Stimulated activated CD8-positive, alpha-beta memory T cell treated with anti-CD3 and anti-CD28 coated beads, Interleukin-12 subunit alpha, Interleukin-12 subunit beta, amount 100 ng/mL, for 4 hours (primary cell): ENCODE results near the gene NCBP2.
A peak's percentile ranks its signal among the peaks of the same experiment; 100 is the strongest.
"Not testable (repeated sequence)": the region's sequence is repeated elsewhere in the genome, so short reads cannot be mapped to it uniquely, and the experiment has no call there.

Source experiments
- DNase-seq: peaks from one replicate; pipeline ENCODE4 v3.0.0-alpha.2; 2020; ENCODE audit warnings: low read depth

Gene NCBP2

DNA sequence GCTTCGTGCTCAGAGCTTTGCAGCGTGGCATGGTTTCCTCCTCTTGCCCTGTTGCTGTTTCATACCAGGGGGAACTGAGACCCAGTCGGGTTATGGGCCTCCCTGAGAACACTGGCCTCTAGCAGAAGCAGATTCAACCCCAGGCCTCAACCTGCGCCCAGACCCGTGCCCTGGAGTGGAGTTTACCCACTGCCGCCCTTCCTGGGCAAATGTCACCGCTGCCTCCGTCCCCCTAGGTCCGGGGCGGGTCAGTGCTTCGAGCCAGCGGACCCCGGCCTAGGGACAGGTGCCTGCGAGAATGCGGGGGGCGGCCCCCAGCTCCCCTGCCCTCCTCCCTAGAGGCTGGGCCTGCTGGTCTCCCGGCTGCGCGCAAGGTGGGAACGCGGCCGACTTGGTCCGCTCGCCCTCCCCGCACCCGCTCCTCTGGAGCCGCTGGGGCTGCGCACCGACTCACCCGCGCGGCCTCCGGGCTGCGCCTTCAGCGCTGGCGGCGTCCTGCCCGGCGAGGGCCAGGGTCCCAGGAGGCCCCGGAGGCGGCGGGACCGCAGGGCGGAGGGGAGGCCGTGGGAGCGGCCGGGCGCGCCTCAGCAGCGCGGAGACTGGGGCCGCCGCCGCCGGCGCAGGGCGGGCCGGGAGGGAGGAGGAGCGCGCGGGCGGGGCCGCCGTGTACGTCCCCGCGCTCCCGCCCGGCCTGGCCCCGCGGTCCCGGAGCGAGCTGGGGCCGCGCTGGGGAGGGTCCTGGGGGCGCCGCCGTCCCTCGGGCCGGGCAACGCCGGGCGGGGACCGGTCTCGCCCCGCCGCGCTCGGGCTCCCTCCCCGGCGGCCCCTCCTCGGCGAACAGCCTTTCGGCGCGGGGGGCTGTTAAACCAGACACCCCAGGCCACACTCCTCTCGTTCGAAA is 26.2 kb upstream of the NCBP2 start, which contains the start of gene PIGZ:
Gene PIGZ (minus strand): TSS at position 601 of the 901 bp plus-strand sequence. CDS start 16,802 bp downstream, outside the sequence.
- peak; percentile 20 for DNase-seq

DNA sequence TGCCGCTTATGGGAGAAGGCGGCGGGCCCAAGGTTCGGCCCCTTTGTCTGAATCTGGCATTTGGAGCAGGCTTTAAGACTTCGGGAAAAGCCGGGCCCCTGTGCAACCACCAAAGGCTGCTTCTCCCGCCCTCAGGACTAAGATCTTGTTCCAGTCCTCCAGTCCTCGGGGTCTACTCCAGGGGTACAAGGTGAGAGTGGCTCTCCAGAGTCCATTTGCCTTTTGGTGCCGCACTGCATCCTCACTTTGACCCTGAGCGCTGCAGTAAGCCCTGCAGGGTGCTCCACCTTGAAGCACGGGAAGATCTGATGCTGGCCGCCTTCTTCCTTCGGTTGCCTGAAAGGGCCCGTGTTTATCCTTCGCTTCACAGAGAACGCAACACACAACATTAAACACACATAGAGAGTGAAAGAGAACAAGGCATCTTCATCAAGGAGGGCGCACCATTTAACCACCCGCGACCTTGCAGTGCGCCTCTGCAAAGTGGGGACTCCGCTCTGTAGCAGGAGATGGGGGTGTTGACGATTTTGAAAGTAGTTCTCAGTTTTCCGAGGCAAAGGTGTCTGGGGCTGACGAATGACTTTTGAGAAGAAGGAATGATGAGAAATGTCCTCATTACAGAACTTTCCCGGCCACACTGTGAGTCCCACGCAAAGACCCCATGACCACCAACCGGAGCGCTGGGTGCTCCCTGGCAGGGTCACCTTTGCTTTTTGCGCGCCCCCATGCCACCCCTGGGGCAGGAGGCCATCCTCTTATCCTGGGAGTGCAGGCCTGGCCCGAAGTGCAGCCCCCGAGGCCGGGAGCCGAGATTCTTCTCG is 25.3 kb upstream of the NCBP2 start:
- DNase-seq, result no peak

DNA sequence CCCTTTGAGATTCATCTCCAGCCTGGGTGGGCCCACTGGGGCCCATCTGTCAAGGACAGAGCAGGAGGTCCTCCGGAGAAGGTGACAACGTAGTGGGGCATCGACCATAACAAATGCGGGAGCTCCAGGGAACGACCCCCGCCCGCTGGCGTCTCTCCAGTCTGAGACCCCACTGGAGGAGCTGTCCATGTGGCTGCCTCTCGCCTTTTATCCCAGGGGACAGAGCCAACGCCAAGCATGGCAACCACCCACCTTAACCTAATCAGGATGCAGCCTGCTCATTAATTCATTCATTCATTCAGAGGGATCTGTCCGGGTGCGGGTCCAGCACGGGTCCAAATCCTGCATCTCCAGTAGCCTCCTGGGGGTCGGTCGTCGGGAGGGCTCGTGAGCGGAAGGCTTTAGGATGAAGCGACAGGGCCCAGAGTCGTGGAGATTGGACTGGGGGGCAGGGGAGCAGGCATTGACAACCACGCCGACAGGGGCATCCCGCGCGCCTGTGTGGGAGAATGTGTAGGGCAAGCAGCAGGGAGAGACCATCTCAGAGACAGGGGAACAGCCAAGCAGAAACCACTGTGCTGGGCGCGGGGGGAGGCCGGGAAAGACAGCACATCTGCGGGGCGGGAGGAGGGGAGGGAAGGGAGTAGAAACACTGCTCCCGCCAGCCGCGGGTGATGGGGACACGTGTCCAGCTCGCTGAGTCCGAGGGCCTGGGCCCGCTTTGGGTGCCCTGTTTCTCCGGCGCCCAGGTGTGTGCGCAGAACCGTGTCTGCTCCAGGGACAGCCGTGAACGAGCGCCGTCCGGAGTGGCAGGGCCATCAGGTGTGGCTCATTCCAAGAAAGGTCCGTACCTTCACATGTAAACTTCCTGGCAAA is 24.4 kb upstream of the NCBP2 start:
- no peak for DNase-seq

DNA sequence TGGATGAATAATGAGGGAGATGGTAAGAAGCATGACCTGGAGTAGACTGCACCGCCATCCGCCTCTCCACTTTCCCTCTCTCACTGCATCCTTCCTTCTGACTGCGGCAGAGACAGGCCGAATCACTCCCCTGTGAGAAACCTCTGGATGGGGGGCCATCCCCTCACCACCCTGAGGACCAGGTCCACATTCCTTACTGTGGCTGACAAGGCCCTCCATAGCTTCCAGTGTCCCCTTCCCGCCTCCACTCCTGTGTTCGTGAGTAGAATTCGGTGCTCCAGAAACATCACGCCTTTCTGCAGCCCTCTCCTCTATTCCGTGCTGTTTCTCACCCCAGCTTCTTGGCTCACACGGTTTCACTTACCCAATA is 23.5 kb upstream of the NCBP2 start:
- DNase-seq, result no peak

DNA sequence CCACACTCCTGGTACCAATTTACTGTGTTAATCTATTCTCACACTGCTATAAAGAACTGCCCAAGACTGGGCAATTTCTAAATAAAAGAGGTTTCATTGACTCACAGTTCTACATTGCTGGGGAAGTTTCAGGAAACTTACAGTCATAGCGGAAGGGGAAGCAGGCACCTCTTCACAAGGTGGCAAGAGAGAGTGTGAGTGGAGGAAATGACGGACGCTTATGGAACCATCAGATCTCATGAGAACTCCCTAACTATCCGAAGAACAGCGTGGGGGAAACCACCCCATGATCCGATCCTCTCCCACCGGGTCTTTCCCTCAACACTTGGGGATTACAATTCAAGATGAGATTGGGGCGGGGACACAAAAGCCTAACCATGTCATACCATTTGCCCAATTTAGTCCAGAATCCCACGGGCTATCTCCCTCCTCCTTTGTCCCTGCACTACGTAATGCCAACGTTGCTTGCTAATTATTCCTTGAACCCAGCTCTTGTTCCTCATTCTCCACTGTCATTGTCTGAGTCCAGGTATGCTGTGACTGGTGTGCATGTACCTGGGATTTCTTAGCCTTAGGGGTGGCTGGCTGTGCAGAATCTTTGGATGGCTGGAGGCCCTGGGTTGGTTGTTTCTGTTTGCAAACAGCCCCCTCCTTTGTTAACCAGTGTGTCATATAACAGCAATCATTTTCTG is 22.9 kb upstream of the NCBP2 start:
- DNase-seq, result no peak

DNA sequence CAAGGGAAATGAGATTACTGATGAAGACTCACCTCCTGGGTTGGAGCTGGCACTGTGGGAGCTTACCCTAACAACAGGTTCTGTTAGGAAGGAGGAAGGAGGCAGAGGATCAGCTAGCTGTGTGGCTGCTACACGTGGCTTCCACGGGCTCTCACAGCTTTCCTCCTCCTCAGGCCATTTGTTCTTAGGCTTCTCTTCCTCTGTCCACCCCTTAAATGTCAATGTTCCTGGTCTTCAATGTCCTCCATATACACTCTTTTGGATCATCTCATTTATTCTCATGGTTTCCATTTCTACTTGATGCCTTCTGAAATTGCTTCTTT is 21.3 kb upstream of the NCBP2 start:
- DNase-seq, result no peak

DNA sequence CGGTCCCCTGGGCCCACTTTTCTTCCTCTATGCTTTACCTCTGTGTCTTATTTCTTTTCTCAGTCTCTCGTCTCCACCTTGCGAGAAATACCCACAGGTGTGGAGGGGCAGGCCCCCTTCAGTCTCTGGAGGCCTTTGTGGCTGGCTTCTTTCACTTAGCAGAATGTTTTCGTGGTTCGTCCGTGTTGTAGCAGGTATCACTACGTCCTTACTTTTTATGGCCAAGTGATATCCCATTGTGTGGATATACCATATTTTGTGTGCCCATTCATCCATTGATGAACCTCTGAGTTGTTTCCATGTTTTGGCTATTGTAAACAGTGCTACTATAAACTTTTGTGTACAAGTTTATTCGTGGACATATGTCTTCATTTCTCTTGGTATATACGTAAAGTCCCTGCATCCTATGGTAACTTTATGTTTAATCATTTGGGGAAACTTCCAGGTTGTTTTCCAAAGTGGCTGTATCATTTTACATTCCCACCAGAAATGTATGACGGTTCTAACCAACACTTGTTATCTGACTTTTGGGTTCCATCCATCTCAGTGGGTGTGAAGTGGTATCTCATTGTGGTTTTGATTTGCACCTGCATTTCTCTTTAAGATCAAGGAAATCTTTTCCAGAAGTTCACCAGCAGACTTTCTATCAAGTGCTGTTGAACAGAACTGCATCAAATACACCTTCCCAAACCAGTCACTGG is 20.8 kb upstream of the NCBP2 start:
- DNase-seq, result no peak

DNA sequence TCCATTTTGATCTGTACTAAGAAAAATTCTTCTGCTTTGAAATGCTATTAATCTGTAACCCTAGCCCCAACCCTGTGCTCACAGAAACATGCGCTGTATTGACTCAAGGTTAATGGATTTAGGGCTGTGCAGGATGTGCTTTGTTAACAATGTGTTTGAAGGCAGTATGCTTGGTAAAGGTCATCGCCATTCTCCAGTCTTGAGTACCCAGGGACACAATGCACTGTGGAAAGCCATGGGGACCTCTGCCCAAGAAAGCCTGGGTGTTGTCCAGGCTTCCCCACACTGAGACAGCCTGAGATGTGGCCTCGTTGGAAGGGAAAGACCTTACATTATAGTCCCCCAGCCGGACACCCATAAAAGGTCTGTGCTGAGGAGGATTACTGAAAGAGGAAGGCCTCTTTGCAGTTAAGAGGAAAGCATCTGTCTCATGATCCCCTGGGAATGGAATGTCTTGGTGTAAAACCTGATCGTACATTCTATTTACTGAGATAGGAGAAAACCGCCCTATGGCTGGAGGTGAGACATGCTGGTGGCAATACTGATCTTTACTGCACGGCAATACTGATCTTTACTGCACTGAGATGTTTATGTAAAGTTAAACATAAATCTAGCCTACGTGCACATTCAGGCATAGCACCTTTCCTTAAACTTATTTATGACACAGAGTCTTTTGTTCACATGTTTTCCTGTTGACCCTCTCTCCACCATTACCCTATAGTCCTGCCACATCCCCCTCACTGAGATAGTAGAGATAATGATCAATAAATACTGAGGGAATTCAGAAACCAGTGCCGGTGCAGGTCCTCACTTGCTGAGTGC is 20.0 kb upstream of the NCBP2 start:
- DNase-seq, result no peak

DNA sequence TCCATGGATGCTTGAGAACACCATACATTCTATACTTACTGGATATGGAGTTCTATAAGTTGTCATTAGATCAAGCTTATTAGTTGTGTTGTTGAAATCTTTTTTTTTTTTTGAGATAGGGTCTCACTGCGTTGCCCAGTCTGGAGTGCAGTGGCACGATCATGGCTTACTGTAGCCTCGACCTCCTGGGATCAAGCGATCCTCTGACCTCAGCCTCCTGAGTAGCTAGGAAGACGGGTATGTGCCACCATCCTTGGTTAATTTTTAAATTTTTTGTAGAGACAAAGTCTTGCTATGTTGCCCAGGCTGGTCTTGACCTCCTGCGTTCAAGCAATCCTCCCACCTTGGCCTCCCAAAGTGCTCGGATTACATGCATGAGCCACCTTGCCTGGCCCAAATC is 12.5 kb upstream of the NCBP2 start:
- no peak for DNase-seq

DNA sequence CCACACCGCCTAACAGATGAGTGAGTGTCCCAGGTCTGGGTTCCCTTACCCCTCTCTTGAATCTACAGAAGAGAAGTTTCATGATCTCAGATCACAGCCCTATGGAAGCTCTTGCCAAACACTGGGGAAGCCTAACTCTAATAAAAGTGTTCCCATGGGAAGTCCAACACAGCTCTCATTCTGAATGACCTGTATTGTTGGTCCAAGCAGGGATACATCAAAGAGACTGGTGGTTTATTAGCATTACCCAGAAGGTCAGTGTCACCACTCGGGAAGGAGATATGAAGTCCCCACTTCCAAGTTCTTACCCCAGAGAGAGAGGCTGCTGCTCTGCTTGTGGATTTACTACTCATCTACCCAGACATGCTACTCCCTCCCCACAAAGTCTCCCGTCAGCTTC is 9.0 kb upstream of the NCBP2 start:
- DNase-seq, result no peak

DNA sequence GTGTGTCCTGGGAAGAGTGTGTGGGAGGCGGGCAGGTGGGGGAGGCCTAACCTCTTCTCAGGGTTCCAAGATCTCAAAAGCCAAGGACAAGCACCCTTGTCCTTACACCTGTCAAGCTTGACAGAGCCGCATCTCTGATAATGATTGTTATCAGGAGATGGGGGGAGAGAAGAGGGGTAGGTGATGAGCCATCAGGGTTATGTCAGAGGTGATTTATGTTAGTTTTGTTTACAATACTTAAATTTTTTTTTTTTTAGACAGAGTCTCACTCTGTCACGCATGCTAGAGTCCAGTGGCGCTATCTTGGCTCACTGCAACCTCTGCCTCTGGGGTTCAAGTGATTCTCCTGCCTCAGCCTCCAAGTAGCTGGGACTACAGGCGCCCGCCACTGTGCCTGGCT is 7.4 kb upstream of the NCBP2 start:
- DNase-seq, result no peak

DNA sequence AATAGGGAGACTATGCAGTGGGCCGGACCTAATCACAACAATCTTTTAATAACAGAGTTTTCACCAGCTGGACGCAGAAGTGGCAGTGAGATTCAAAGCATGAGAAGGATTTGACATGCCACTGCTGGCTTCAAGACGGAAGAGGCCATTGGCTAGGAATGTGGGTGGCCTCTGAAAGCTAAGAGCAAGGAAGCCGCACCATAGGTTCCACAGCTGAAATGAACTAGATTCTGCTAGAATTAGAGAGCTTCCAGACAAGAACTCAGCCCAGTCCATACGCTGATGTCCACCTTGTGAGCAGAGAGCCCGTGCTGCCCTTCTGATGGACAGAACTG is 6.9 kb upstream of the NCBP2 start:
- DNase-seq, result no peak

DNA sequence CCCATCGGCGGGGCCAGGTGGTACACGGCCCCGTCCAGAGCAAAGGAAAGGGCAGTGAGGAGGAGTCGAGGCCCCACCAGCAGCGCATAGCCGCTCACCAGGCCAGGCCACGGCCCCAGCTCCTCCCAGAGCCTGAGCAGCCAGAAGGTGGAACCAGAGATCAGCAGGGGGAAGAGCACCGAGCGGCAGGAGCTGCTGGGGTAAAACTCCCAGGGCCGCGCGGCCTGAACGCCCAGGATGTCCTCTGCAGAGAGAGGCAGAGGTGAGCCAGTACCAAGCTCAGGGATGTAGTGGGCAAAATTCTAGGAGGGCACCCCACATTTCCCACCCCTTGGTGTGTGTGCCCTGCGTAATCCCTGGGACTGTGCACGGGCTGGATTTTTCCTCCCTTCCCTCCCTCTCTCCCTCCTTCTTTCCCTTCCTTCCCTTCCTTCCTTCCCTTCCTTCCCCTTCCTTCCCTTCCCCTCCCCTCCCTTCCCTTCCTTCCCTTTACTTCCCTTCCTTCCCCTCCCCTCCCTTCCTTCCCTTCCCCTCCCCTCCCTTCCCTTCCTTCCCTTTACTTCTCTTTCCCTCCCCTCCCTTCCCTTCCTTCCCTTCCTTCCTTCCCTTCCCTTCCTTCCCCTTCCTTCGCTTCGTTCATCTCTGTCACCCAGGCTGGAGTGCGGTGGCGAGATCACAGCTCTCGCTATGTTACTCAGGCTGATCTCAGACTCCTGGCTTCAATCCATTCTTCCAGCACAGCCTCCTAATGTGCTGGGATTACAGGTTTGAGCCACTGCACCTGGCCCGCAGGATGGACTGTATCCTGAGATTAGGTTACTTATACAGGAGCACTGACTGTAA is 6.3 kb upstream of the NCBP2 start:
- DNase-seq, result no peak

DNA sequence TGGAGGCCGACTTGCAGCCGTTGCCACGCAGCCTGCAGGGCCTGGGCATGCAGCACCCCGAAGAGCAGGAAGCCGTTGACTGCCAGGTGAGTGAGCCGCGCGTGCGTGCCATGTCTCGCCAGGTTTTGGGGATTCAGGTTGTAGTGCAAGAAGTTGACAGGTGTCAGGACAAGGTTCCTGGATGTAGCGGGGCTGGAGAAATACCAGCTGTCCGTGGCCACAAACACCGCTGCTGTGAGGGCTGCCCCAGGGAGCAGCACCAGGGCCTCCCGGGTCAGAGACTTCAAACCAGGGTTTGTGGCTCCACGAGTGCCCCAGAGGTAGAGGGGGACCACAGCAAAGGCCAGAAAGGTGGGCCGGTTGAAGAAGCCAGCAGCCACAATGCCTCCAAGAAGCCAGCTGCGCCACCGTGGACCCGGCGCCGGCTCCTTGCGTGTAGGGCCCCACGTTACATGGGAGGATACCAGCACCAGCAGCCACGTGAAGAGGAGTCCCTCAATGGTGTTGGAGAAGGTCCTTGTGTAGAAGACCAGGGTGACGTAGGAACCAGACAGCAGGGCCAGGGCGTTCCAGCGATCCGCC is 5.6 kb upstream of the NCBP2 start:
- DNase-seq, result no peak

DNA sequence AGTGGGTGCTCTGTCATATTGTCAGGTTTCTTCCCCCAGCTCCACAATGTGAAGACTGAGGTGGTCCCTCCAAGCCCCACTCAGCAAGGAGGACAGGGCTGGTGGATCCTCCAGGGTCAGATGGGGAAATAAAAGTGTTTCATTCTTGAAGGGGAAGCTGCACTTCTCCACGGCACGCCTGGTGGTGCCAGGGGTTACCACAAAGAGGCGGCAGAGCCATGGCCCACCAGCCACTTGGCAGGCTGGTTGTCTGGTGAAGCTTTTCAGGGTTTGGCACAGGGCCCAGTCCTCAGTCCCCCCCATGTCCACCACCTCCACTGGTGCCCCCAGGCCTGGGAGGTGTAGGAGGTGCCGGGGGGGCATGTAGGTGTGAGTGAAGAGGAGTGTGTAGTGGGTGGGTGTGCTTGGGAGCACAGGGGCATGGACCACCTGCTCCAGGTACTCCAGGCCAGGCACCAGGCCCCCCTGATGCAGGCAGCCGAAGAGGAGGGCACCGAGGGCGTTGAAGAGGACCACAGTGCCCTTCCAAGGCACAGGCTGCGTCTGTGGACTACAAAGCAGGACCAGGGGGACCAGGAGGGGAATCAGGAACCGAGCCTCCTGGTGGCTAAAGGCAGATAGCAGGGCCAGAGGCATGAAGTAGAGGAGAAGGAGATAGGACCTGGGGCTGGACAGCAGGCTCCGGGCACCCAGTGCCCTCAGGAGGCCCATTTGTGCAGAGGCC is 5.0 kb upstream of the NCBP2 start:
- no peak for DNase-seq

DNA sequence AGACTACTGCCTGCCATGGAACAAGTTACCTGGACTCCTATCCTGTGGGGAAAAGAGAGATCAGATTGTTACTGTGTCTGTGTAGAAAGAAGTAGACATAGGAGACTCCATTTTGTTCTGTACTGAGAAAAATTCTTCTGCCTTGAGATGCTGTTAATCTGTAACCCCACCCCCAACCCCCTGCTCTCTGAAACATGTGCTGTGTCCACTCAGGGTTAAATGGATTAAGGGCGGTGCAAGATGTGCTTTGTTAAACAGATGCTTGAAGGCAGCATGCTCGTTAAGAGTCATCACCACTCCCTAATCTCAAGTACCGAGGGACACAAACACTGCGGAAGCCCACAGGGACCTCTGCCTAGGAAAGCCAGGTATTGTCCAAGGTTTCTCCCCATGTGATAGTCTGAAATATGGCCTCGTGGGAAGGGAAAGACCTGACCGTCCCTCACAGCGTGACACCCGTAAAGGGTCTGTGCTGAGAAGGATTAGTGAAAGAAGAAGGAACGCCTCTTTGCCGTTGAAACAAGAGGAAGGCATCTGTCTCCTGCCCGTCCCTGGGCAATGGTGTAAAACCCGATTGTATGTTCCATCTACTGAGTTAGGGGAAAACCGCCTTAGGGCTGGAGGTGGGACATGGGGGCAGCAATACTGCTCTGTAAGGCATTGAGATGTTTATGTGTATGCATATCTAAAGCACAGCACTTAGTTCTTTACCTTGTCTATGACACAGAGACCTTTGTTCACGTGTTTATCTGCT is 1.9 kb upstream of the NCBP2 start:
- DNase-seq, result not testable (repeated sequence)

DNA sequence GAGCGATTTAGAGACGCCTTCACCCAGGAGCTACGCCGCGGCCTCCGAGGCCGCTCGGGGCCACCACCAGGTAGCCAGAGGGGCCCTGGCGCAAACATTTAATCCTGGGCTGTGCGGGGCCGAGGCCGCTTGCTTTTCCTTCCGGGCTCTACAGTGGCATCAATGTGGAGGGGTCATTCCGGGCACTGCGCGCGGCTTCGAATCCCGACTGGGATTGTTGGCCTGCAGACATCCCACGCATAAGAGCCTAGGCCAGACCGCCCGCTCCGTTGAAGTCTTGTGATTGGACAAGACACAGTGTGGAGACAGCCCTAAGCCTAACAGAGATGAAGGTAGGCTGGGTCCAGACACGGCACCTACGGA is 568 bp upstream of the NCBP2 start:
- DNase-seq, result no peak
